Fibroblast of pulmonary artery (primary cell): ENCODE data around the gene PNLIPRP1.

Source experiments
- DNase-seq: peaks from one replicate; pipeline ENCODE4 v3.0.0-alpha.2; 2010; ENCODE audit warnings: low read depth
- H3K4me3 ChIP-seq: replicated peaks from 2 replicates; pipeline ENCODE4 v1.5.1; 2011; ENCODE audit warnings: low read depth, mild to moderate bottlenecking, control low read depth, low read length, moderate library complexity
- TF ChIP-seq, protein P1 (sequence below): IDR thresholded peaks from 2 replicates; pipeline ENCODE4 v1.5.1; 2011; ENCODE audit warnings: mild to moderate bottlenecking, control low read depth, low read length, inconsistent platforms; ENCODE audit errors: missing control alignments

Gene PNLIPRP1

GRCh38 chr10:116598329-116598728, 7.6 kb downstream of the PNLIPRP1 start:
- DNase-seq: no peak
- TF ChIP-seq, protein P1, sequence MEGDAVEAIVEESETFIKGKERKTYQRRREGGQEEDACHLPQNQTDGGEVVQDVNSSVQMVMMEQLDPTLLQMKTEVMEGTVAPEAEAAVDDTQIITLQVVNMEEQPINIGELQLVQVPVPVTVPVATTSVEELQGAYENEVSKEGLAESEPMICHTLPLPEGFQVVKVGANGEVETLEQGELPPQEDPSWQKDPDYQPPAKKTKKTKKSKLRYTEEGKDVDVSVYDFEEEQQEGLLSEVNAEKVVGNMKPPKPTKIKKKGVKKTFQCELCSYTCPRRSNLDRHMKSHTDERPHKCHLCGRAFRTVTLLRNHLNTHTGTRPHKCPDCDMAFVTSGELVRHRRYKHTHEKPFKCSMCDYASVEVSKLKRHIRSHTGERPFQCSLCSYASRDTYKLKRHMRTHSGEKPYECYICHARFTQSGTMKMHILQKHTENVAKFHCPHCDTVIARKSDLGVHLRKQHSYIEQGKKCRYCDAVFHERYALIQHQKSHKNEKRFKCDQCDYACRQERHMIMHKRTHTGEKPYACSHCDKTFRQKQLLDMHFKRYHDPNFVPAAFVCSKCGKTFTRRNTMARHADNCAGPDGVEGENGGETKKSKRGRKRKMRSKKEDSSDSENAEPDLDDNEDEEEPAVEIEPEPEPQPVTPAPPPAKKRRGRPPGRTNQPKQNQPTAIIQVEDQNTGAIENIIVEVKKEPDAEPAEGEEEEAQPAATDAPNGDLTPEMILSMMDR: no peak
- no peak overlapping the region for H3K4me3 ChIP-seq

- TF ChIP-seq, protein P1: no peak
- DNase-seq: no peak
- no peak overlapping the region for H3K4me3 ChIP-seq
Measured at GRCh38 chr10:116599991-116600390, 9.2 kb downstream of the PNLIPRP1 start.

- no peak overlapping the region for H3K4me3 ChIP-seq
- TF ChIP-seq, protein P1: no peak
- no peak for DNase-seq
Measured at GRCh38 chr10:116602648-116603400, 12.1 kb downstream of the PNLIPRP1 start.

DNA sequence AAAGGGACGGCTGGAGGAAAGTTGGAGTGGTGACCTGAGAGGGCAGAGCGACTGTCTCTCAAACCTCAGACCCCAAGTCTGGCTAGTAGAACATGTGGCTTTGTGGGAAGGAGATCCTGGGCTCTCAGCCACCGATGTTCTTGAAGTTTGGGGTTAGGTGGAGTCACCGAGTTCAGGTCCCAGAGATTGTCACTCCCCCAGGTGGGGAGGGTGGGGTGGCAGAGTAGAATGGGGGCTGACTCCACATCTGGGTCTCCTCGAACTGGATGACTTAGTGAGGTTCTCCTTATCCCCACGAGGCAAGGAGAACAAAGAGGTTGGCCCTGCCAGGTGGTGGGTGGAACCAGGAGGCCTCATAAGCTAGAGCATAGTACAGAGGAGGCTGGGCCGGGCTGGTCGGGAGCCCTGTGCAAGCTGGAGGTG, 15.3 kb downstream of the PNLIPRP1 start:
- H3K4me3 ChIP-seq: no peak overlapping the region
- no peak for DNase-seq
- TF ChIP-seq, protein P1: no peak

DNA sequence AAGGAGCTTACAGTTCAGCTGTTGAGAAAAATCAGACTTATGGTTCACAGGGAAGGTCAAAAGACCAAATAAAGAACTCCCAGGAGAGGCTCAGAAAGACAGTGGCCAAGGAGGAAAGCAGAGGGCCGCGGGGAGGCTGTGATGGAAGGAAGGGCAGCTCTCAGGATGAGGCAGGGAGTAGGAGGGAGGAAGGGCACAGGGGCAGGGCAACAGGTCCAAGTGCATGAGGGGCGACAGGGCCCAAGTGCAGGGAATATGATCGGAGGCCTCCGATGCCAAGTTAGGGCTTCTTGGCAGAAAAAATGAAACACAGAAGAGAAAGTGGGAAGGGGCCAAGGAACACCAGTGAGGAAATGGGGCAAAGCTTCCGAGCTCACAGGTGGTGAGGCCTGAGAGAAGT, 16.6 kb downstream of the PNLIPRP1 start:
- no peak for DNase-seq
- TF ChIP-seq, protein P1: no peak
- no peak overlapping the region for H3K4me3 ChIP-seq

DNA sequence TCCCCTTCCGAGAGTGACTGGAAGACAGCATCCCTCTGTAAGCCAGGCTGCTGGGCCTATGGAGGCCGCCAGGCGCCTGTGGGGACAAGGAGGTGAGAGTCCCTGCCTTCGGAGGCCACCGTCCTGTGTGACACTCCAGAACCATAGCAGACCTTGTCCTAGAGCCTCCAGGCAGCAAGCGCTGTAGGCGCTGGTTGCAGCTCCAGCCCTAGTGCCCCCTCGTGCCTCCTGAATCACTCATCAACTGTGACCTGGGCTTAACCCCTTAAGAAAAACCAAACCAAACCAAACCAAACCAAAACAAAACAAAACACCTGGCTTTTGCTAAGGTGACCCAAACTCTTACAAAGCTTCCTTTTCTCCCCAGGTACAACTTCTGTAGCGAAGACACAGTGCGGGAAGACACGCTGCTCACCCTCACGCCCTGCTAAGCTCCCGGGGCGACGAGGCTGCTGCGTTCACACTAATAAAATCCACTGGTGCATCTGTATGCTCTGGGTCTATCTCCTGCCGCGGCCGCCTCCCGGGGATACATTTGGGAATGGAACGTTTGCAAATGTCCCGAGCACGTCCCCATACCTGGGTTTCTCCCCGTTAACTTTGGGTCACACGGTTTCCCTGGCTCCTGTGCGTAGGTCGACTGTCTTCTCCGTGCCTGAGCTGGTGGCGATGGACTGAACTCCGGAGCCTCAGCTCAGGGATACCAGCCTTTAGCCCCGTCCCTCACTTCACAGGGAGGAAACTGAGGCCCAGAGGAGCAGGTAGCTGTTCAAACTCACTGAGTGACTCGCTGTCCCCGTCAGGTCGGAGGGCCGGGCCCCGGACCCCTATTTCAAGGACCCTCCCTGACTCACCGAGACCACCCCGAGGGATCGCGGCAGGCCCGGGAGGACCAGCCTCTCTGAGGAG, 18.2 kb downstream of the PNLIPRP1 start:
- TF ChIP-seq, protein P1: no peak
- DNase-seq: no peak
- H3K4me3 ChIP-seq: no peak overlapping the region
